Epithelial cell of proximal tubule (primary cell): Measurements from ENCODE around the gene SNX27. TPM values are rescaled to one million over a fixed set of nuclear protein-coding genes. Genes with fewer than 3 reads are reported as not detected.
"Not testable (repeated sequence)": the region's sequence is repeated elsewhere in the genome, so short reads cannot be mapped to it uniquely, and the experiment has no call there.

Source experiments
- DNase-seq: peaks from one replicate; pipeline ENCODE4 v3.0.0-alpha.2; 2011; ENCODE audit warnings: low read depth
- H3K4me3 ChIP-seq: 2 replicates; pipeline ENCODE4 v1.5.1; 2011; ENCODE audit warnings: low read depth, mild to moderate bottlenecking, low read length
- CTCF ChIP-seq: conservative IDR thresholded peaks from 2 replicates; pipeline ENCODE4 v1.5.1; 2012; ENCODE audit warnings: low read depth, mild to moderate bottlenecking, low read length
- total RNA-seq: library from RNA; depleted of rRNA; stranded (reverse); fragments of >200 nt; gene quantifications from 2 replicates; pipeline ENCODE4 v1.2.3, GENCODE V29; 2015

SNX27 gene
- total RNA-seq, 1 donor from 2014 or later = 13.2 TPM

GRCh38 chr1:151612501-151613281 is 841 bp downstream of the SNX27 start:
- no peak for TF ChIP-seq CTCF
- no peak for DNase-seq

GRCh38 chr1:151613282-151613780 is 1.5 kb downstream of the SNX27 start:
- DNase-seq = no peak
- H3K4me3 ChIP-seq = peak overlapping the region; percentile 67
- TF ChIP-seq CTCF = no peak

More at GRCh38 chr1:151612501-151613281, 841 bp downstream of the SNX27 start:
- peak overlapping the region; percentile 67 for H3K4me3 ChIP-seq

GRCh38 chr1:151615711-151616504 is 4.1 kb downstream of the SNX27 start:
- DNase-seq = no peak
- no peak for TF ChIP-seq CTCF
- no peak overlapping the region for H3K4me3 ChIP-seq

GRCh38 chr1:151616505-151616849 is 4.6 kb downstream of the SNX27 start:
- no peak for TF ChIP-seq CTCF
- no peak overlapping the region for H3K4me3 ChIP-seq
- no peak for DNase-seq

GRCh38 chr1:151618003-151618402 is 6.2 kb downstream of the SNX27 start:
- no peak for TF ChIP-seq CTCF
- no peak for DNase-seq
- no peak overlapping the region for H3K4me3 ChIP-seq

- no peak for TF ChIP-seq CTCF
- no peak for DNase-seq
- H3K4me3 ChIP-seq = no peak overlapping the region
Measured at GRCh38 chr1:151618470-151618869, 6.6 kb downstream of the SNX27 start.

GRCh38 chr1:151618996-151619395 is 7.1 kb downstream of the SNX27 start:
- not testable (repeated sequence) for H3K4me3 ChIP-seq, DNase-seq
